Forelimb muscle (tissue), 1 donor: ENCODE measurements around the gene DOLPP1. TPM values are rescaled to one million over a fixed set of nuclear protein-coding genes. Genes with fewer than 3 reads are reported as not detected.

Experiments
- DNase-seq: peaks from one replicate; pipeline ENCODE4 v3.0.0-alpha.2; 2013; ENCODE audit warnings: low read depth
- polyA plus RNA-seq: library from polyadenylated mRNA; unstranded; fragments of 120-200 nt; gene quantifications from one replicate; pipeline ENCODE4 v1.2.1, GENCODE V29; 2013; ENCODE audit not compliant: insufficient read length

DOLPP1 gene
- polyA plus RNA-seq, 1 donor, result 7.7 TPM

GRCh38 chr9:129139233-129139992 lies 58.5 kb downstream of the DOLPP1 start:
- peak; percentile 85 for DNase-seq

- DNase-seq, result peak; percentile 100
These were observed 59.1 kb downstream of the DOLPP1 start for GRCh38 chr9:129139993-129140396.

Other genes with a start within 250 kb of the DOLPP1 start
- gene KYAT1, start 199.2 kb upstream of the DOLPP1 start, polyA plus RNA-seq, result 6.2 TPM
- 23.1 TPM for gene LRRC8A, start 199.0 kb upstream of the DOLPP1 start, polyA plus RNA-seq
- 51.5 TPM for gene PHYHD1, start 160.1 kb upstream of the DOLPP1 start, polyA plus RNA-seq
- gene DOLK, start 133.5 kb upstream of the DOLPP1 start, polyA plus RNA-seq, result 7.3 TPM
- gene NUP188, start 133.4 kb upstream of the DOLPP1 start, polyA plus RNA-seq, result 35.2 TPM
- 64.0 TPM for gene SH3GLB2, start 52.8 kb upstream of the DOLPP1 start, polyA plus RNA-seq
- gene MIGA2, start 44.5 kb upstream of the DOLPP1 start, polyA plus RNA-seq, result 15.9 TPM
- gene CRAT, start 29.7 kb downstream of the DOLPP1 start, polyA plus RNA-seq, result 51.1 TPM
- 131 TPM for gene PTPA, start 30.3 kb downstream of the DOLPP1 start, polyA plus RNA-seq
- gene IER5L, start 97.2 kb downstream of the DOLPP1 start, polyA plus RNA-seq, result 4.0 TPM